ENCODE results near the gene GARRE1.

The GARRE1 gene

DNA sequence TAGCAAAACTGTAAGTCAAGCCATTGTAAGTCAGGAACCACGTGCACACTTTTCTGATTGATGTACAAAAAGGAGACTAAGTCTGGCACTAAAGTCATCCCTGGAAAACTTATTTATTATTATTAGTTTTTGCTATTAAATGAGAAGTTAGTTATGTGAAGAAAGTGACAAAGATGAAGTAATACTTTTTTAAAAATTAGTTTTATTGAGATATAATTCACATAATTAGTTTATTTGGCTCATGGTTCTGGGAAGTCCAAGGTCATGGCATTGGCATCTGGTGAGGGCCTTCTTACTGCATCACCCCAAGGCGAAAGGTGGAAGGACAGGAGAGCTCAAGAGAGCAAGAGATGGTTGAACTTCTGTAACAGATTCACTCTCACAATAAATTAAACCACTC is 36.9 kb downstream of the GARRE1 start:
- DNase-seq (ENCODE audit: low read depth) = no peak

DNA sequence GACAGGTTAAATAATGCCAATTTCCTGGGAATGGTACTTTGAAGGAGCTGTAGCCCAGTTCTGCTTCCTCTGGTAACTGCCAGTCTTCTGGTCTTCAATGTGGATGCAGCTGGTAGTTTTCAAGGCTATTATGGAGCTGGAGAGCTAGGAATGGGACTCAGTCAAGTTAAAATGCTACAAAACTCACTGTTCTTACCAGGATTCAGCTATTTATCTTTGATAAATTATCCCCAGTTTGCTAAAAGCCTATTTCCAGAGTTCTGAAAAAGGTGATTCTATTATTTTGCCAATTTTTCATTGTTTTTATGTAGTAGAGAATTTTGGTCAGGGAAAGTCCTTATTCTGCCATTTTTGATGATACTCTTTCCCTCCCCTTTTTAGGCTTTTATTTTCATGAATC is 40.7 kb downstream of the GARRE1 start:
- DNase-seq (ENCODE audit: low read depth) = no peak

DNA sequence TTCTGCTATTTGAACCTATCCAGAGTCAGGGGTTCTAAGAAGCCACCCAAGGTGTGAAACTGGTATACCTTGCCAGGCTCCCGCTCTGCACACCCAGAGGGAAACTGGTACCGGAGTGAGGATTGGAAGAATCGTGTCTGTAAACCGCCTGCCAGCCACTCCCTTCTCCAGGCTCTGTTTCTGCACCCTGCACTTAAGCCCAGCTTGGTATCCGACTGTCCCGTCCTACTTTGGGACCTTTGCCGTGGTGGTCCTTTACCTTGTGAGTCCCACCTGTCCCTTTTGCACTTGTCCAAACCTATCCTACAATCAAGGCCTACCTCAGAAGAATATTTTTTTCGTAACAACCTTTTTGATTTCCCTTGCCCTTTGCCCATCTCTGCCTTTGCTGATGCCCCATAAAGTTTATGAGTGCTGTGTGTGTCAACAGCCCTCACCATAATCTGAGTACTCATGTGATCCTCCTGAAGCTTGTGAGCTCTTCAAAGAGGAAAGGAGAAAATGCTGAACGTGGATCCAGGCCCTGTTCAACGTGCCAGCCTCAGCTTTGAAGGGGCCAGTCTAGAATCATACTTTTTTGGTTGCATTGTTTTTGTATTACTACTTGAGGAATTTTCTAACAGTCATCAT is 44.7 kb downstream of the GARRE1 start:
- no peak for DNase-seq (ENCODE audit: low read depth)

DNA sequence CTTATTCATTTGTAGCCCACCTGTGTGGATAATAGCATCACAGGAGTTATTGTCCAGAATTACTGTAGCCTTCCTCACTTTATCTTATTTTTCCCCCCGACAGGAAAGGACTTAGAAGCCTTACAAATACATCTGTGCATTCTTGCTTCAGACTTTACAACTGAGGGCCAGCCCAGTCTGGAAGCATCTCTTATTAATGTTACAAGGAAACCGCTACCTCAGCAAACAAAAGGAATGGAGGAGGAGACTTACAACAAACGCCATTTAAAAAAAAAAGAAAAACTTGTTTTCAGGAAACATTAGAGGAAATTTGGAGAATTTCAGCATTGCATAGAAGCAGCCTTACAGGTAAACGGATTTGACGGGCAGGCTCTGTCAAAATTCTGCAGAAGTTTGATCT is 45.2 kb downstream of the GARRE1 start:
- no peak for DNase-seq (ENCODE audit: low read depth)

DNA sequence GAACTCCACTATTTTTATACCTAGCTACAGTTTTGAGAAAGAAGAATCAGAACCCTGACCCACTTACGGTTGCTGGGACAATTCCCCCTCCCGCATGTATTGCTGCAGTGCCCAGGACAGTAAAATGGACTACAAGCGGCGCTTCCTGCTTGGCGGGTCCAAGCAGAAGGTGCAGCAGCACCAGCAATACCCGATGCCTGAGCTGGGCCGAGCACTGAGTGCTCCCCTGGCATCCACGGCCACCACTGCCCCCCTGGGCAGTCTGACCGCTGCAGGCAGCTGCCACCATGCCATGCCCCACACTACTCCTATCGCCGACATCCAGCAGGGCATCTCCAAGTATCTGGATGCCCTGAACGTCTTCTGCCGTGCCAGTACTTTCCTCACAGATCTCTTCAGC is 46.0 kb downstream of the GARRE1 start:
- no peak for DNase-seq (ENCODE audit: low read depth)

DNA sequence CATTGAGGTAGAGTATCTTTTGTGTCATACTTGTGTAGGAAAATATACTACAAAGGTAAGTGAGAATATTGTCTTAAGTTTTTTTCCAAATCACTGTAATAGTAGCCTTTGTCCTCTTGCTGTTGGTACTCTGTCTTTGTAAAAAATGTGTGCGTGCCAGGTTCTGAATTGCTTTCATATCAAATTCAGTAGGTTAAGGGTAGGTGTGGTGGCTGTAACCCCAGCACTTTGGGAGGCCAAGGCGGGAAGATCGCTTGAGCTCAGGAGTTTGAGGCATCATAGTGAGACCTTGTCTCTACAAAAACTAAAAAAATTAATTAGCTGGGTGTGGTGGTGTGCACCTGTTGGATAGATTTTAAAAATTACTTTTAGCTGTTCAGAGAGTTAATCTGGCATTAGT is 46.6 kb downstream of the GARRE1 start:
- no peak for DNase-seq (ENCODE audit: low read depth)

All from stimulated activated CD8-positive, alpha-beta memory T cell treated with anti-CD3 and anti-CD28 coated beads, Interleukin-12 subunit alpha, Interleukin-12 subunit beta, amount 100 ng/mL, for 1 hour (primary cell).